Measurements from ENCODE around the gene OR1S2. TPM values are rescaled to one million over a fixed set of nuclear protein-coding genes. Genes with fewer than 3 reads are reported as not detected.

The OR1S2 gene, protein sequence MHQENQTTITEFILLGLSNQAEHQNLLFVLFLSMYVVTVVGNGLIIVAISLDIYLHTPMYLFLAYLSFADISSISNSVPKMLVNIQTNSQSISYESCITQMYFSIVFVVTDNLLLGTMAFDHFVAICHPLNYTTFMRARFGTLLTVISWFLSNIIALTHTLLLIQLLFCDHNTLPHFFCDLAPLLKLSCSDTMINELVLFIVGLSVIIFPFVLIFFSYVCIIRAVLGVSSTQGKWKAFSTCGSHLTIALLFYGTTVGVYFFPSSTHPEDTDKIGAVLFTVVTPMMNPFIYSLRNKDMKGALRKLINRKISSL
- total RNA-seq = not detected in 2 replicates

DNA sequence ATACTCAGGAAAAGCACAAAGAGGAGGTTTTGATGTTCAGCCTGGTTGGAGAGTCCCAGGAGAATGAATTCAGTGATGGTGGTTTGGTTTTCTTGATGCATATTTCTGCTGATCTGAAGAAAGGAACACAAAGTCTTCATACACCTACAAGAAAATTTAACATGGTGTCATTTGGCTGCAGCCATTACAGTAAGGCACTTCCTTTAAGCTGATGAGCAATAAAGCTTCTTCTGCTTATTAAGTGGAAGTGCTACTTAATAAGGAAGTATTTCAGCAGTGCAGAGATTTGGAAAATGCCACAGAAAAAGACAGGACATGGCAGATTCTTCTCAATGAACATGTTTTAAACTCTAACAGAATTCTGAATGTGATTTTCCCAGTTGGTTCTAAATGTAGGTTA is at the start of gene OR1S2:
OR1S2 (minus strand) TSS at position 101 of the 400 bp plus-strand sequence; CDS start at position 101, 0 bp downstream.

DNA sequence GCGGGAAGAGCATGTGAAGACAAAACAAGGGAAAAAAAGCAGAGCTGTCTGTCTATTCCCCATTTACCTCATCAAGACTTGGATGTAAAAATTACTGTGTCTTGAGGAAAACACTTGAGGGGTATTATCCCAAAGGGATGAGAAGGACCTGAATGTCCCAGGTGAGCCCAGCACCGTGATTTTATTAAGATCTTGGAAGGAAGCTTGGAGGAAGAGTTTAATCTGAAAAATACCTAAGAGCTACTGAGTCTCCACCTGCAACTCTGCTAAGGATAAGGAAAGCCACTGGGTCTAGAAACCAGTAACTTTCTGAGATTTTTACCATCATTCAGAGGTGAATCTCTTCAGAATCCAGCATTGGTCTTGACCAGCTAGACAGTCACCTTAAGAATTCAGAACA is 8.5 kb upstream of the OR1S2 start, which contains the start of gene OR1S1:
OR1S1 (plus strand) TSS at position 301 of the 400 bp plus-strand sequence.

DNA sequence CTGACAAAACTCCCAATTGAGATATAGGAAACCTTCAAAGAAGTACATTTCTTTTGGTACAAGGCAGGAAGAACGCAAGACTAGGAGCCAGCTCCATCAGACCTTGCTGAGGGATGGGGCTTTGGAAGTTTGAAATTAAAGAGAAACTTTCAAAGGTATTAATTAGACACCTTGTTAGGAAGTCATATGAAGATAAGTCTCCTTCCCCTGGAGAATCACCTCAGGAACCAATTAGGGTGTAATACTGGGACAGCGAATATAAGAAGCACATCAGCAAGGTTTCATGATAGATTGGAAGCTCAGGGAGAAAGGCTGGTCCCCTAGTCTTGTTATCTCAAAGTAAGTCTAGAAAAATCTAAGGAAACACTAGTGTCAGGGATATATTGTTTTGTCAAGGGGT is 15.2 kb downstream of the OR1S2 start, which contains the start of gene OR9Q2:
OR9Q2 (plus strand) TSS at position 301 of the 400 bp plus-strand sequence. CDS start 1,421 bp downstream, outside the sequence.

Other genes starting within 250 kb of the OR1S2 start
- not detected in 2 replicates for gene OR9Q1, start 180.3 kb downstream of the OR1S2 start, total RNA-seq
- not detected in 2 replicates for gene OR6Q1, start 173.2 kb downstream of the OR1S2 start, total RNA-seq
- gene OR9I1, start 78.6 kb downstream of the OR1S2 start, total RNA-seq = not detected in 2 replicates
- gene OR9Q2, start 15.1 kb downstream of the OR1S2 start, total RNA-seq = not detected in 2 replicates
- not detected in 2 replicates for gene OR1S1, start 8.6 kb upstream of the OR1S2 start, total RNA-seq
- not detected in 2 replicates for gene OR10Q1, start 24.8 kb upstream of the OR1S2 start, total RNA-seq
- gene OR10W1, start 64.1 kb upstream of the OR1S2 start, total RNA-seq = not detected in 2 replicates
- not detected in 2 replicates for gene OR5B17, start 154.9 kb upstream of the OR1S2 start, total RNA-seq
- not detected in 2 replicates for gene OR5B3, start 202.7 kb upstream of the OR1S2 start, total RNA-seq
- not detected in 2 replicates for gene OR5B2, start 224.0 kb upstream of the OR1S2 start, total RNA-seq
- gene OR5B12, start 238.1 kb upstream of the OR1S2 start, total RNA-seq = not detected in 2 replicates